DOHH2 (cell line): ENCODE measurements around the gene STOML3.

ENCODE experiments used
- H3F3A ChIP-seq: fragments of 200-600 bp; sonication (generic), shearing (Covaris generic); 2 replicates; pipeline ENCODE4 v1.6.0; 2016; ENCODE audit warnings: antibody characterized with exemption, mild to moderate bottlenecking; ENCODE audit not compliant: control insufficient read depth, insufficient read depth
- H3K27ac ChIP-seq: fragments of 200-600 bp; sonication (generic); 2 replicates; pipeline ENCODE4 v1.5.1; 2014; ENCODE audit warnings: low read depth, mild to moderate bottlenecking, low read length, moderate library complexity
- H3K27me3 ChIP-seq: fragments of 200-600 bp; sonication (generic); 2 replicates; pipeline ENCODE4 v1.6.1; 2014; ENCODE audit warnings: mild to moderate bottlenecking, low read length, mixed read lengths; ENCODE audit not compliant: control insufficient read depth
- H3K36me3 ChIP-seq: fragments of 200-600 bp; sonication (generic); 2 replicates; pipeline ENCODE4 v1.6.1; 2014; ENCODE audit warnings: mild to moderate bottlenecking, low read length, moderate library complexity, mixed read lengths; ENCODE audit not compliant: control insufficient read depth
- H3K4me1 ChIP-seq: fragments of 200-600 bp; sonication (generic); 2 replicates; pipeline ENCODE4 v1.6.1; 2014; ENCODE audit warnings: mild to moderate bottlenecking, low read length, mixed read lengths; ENCODE audit not compliant: control insufficient read depth
- H3K4me2 ChIP-seq: fragments of 200-600 bp; sonication (generic); 2 replicates; pipeline ENCODE4 v1.6.0; 2014; ENCODE audit warnings: mild to moderate bottlenecking, low read length, moderate library complexity
- H3K4me3 ChIP-seq: fragments of 200-600 bp; sonication (generic); 2 replicates; pipeline ENCODE4 v1.5.1; 2014; ENCODE audit warnings: mild to moderate bottlenecking, low read length, mixed read lengths
- H3K79me2 ChIP-seq: fragments of 200-600 bp; sonication (generic); 2 replicates; pipeline ENCODE4 v1.6.1; 2014; ENCODE audit warnings: mild to moderate bottlenecking, low read length, mixed read lengths; ENCODE audit not compliant: control insufficient read depth
- H3K9me2 ChIP-seq: fragments of 200-600 bp; sonication (generic); replicated peaks from 2 replicates; pipeline ENCODE4 v1.6.1; 2014; ENCODE audit warnings: mild to moderate bottlenecking, low read length, mixed read lengths; ENCODE audit not compliant: control insufficient read depth
- H3K9me3 ChIP-seq: fragments of 200-600 bp; sonication (generic); 2 replicates; pipeline ENCODE4 v1.6.1; 2014; ENCODE audit warnings: antibody characterized with exemption, low read length, mixed read lengths; ENCODE audit not compliant: control insufficient read depth, insufficient read depth
- H4K20me1 ChIP-seq: fragments of 200-600 bp; sonication (generic); 2 replicates; pipeline ENCODE4 v1.6.0; 2014; ENCODE audit warnings: low read depth, mild to moderate bottlenecking, antibody characterized with exemption, low read length, moderate library complexity; ENCODE audit not compliant: control insufficient read depth, insufficient read depth
- EZH2phosphoT487 ChIP-seq: fragments of 200-600 bp; sonication (generic); IDR thresholded peaks from 2 replicates; pipeline ENCODE4 v1.6.1; 2017; ENCODE audit warnings: borderline replicate concordance, mild to moderate bottlenecking, antibody characterized with exemption, low read length, moderate library complexity, mixed read lengths
- TF ChIP-seq, protein P1 (sequence below): fragments of 200-600 bp; sonication (generic); IDR thresholded peaks from one replicate; pipeline ENCODE4 v1.5.1; 2014; ENCODE audit warnings: antibody characterized with exemption, mild to moderate bottlenecking, low read depth, low read length; ENCODE audit not compliant: poor library complexity, severe bottlenecking

Gene STOML3

DNA sequence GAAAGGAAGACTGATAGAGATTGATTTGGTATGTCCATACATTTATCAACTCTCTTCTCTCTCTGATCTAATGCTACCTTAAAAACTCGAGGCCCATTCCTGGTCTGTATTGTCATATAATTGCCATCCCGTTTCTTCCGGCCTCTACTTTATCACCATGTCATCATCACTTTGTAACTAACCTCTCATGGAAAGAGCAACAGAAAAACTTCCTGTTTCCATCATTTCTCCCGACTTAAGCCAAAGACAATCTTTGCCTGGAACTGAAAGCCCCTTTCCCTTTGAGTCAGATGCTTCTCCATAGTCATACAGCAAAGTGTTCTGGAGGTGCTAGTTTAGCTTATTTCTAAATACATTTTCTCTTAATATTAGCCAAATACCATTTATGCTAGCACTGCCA, 2.8 kb upstream of the STOML3 start:
- H3K36me3 ChIP-seq, result no peaks in the 10 kb centered on the region
- no peak overlapping the region for H3K27ac ChIP-seq
- no peaks in the 10 kb centered on the region for H3K27me3 ChIP-seq
- H3K9me3 ChIP-seq, result no peaks in the 10 kb centered on the region
- no peak overlapping the region for H3K4me2 ChIP-seq
- no peaks in the 10 kb centered on the region for H3K9me2 ChIP-seq
- H3K4me3 ChIP-seq, result no peak overlapping the region
- H3F3A ChIP-seq, result no peaks in the 10 kb centered on the region
- TF ChIP-seq, protein P1, sequence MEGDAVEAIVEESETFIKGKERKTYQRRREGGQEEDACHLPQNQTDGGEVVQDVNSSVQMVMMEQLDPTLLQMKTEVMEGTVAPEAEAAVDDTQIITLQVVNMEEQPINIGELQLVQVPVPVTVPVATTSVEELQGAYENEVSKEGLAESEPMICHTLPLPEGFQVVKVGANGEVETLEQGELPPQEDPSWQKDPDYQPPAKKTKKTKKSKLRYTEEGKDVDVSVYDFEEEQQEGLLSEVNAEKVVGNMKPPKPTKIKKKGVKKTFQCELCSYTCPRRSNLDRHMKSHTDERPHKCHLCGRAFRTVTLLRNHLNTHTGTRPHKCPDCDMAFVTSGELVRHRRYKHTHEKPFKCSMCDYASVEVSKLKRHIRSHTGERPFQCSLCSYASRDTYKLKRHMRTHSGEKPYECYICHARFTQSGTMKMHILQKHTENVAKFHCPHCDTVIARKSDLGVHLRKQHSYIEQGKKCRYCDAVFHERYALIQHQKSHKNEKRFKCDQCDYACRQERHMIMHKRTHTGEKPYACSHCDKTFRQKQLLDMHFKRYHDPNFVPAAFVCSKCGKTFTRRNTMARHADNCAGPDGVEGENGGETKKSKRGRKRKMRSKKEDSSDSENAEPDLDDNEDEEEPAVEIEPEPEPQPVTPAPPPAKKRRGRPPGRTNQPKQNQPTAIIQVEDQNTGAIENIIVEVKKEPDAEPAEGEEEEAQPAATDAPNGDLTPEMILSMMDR, result no peak
- TF ChIP-seq EZH2phosphoT487, result no peak
- no peaks in the 10 kb centered on the region for H4K20me1 ChIP-seq
- no peaks in the 10 kb centered on the region for H3K79me2 ChIP-seq
- no peaks in the 10 kb centered on the region for H3K4me1 ChIP-seq

DNA sequence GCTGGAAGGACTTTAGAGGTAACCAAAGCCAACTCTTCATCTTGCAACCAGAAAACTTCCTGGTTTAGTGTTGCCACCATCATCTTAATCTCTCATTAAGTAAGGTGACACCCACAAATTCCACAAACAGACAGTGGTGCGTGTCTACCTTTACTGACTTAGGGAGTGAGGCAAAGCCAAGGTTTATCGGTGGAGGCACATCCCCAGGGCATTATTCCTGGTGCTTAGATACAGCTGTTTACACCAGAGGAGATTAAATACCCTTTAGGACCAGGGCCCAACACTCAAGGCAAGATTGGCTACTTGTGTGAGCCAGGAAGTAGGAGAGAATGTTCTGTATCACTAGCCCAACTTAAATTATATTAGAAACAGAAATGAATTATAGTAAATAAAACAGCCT, 9.5 kb downstream of the STOML3 start:
- H3K9me2 ChIP-seq, result no peaks in the 10 kb centered on the region

DNA sequence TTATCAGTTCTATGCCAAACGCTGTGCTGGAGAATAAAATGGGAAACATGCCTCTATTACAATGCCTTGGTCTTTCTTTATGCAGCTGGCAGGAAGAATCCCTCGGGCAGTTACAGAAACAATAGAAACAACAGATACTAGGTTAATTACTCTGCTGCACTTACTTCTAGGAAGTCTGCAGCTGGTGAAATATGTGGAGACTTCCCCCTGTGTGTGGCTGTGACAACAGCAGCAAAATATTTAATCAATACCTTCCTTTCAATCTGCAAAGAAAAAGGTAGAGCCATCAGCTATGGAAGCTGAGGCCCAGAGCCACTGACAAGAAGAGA, 9.9 kb downstream of the STOML3 start:
- TF ChIP-seq, protein P1, result no peak
- TF ChIP-seq EZH2phosphoT487, result no peak
- no peak overlapping the region for H3K4me3 ChIP-seq
- no peaks in the 10 kb centered on the region for H3K36me3 ChIP-seq
- H3K9me2 ChIP-seq, result no peaks in the 10 kb centered on the region
- no peaks in the 10 kb centered on the region for H3K27me3 ChIP-seq
- H4K20me1 ChIP-seq, result no peaks in the 10 kb centered on the region
- no peaks in the 10 kb centered on the region for H3F3A ChIP-seq
- no peaks in the 10 kb centered on the region for H3K9me3 ChIP-seq
- no peaks in the 10 kb centered on the region for H3K4me1 ChIP-seq
- no peak overlapping the region for H3K27ac ChIP-seq
- no peaks in the 10 kb centered on the region for H3K79me2 ChIP-seq
- H3K4me2 ChIP-seq, result no peak overlapping the region

More for the DNA sequence above, 9.5 kb downstream of the STOML3 start:
- H3K79me2 ChIP-seq, result no peaks in the 10 kb centered on the region
- no peak overlapping the region for H3K4me3 ChIP-seq
- H3K4me2 ChIP-seq, result no peak overlapping the region
- H3K36me3 ChIP-seq, result no peaks in the 10 kb centered on the region
- no peaks in the 10 kb centered on the region for H3K27me3 ChIP-seq
- no peaks in the 10 kb centered on the region for H3F3A ChIP-seq
- no peaks in the 10 kb centered on the region for H3K9me3 ChIP-seq
- no peaks in the 10 kb centered on the region for H4K20me1 ChIP-seq
- H3K4me1 ChIP-seq, result no peaks in the 10 kb centered on the region
- TF ChIP-seq EZH2phosphoT487, result no peak
- TF ChIP-seq, protein P1, result no peak
- H3K27ac ChIP-seq, result no peak overlapping the region
